ENCODE measurements around the gene PAPSS2.

DNA sequence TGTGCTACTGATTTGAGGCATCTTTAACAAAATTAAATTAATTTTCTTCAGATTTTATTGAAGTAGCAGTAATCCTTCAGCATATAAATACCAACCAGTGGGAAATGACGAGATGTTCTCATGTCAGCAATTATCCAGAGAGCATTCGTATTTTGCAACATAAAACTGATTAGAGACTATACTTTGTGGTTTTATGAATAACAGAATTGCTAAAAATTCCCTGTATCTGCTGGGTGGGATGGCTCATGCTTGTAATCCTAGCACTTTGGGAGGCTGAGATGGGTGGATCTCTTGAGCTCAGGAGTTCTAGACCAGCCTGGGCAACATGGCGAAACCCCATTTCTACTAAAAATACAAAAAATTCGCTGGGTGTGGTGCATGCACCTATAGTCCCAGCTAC, 101.5 kb downstream of the PAPSS2 start:
- TF ChIP-seq, protein P1, sequence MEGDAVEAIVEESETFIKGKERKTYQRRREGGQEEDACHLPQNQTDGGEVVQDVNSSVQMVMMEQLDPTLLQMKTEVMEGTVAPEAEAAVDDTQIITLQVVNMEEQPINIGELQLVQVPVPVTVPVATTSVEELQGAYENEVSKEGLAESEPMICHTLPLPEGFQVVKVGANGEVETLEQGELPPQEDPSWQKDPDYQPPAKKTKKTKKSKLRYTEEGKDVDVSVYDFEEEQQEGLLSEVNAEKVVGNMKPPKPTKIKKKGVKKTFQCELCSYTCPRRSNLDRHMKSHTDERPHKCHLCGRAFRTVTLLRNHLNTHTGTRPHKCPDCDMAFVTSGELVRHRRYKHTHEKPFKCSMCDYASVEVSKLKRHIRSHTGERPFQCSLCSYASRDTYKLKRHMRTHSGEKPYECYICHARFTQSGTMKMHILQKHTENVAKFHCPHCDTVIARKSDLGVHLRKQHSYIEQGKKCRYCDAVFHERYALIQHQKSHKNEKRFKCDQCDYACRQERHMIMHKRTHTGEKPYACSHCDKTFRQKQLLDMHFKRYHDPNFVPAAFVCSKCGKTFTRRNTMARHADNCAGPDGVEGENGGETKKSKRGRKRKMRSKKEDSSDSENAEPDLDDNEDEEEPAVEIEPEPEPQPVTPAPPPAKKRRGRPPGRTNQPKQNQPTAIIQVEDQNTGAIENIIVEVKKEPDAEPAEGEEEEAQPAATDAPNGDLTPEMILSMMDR (IDR thresholded peaks at IDR 0.05; ENCODE audit: poor library complexity): no peak
- TF ChIP-seq EZH2 (IDR thresholded peaks at IDR 0.05; ENCODE audit: borderline replicate concordance): no peak
- TF ChIP-seq EZH2phosphoT487 (IDR thresholded peaks at IDR 0.05; ENCODE audit: low read depth, severe bottlenecking, unreplicated experiment): no peak
